ENCODE results near the gene NSUN3.

NSUN3 gene

DNA sequence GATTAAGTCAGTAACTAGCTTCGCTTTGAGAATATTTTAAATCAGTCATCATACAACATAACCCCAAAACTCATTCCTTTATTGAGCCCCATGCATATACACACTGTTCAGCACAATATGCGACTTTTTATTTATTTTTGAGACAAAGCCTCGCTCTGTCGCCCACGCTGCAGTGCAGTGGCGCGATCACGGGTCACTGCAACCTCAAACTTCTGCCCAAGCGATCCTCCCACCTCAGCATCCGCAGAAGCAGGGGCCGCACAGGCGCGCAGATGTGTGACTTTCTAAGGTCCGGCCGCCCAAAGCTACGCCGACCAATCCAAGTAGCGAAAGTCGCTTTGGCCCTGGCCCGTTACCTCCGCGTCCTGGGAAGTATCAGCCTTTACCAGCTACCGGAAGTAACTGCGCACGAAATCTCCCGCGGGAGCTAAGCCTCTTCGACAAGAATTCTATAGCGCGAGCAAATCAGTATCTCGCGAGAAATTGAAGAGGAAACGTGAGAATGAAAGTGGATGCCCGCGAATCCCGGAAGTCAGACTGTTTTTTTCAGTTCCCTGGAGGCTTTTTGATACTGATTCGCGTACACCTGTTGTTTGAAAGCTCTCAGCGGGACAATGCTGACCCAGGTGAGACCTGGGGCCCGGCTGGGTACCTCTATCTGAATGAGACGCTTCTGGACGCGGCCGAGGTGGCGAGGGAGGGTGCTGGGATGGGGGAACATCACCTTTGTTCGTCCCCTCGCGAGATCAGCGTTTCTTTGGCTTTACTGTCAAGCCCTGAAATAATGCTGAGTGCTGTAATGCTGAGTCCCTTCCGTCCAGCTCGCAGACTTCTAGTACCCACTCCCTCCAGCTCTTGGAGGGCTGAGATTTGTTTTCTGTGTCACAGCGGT, at the start of gene NSUN3, which contains the start of gene DHFR2:
Gene NSUN3 (plus strand): TSS at position 549 of the 892 bp plus-strand sequence. CDS start 66 bp downstream, at position 615.
Gene DHFR2 (minus strand): TSS at position 404 of the 892 bp plus-strand sequence. CDS start 1,405 bp downstream, outside the sequence.
- peaks cover 19 to 35% of the 10 kb centered on the region in 2 donors for H3K4me1 ChIP-seq (ENCODE audit: control insufficient read depth in 1 of 2, insufficient read depth in 2 of 2, low read length in 2 of 2)
- H3K4me3 ChIP-seq (ENCODE audit: low read depth in 1 of 2, low read length in 2 of 2) = peak within 1 kb of the TSS; percentile 89 to 98

DNA sequence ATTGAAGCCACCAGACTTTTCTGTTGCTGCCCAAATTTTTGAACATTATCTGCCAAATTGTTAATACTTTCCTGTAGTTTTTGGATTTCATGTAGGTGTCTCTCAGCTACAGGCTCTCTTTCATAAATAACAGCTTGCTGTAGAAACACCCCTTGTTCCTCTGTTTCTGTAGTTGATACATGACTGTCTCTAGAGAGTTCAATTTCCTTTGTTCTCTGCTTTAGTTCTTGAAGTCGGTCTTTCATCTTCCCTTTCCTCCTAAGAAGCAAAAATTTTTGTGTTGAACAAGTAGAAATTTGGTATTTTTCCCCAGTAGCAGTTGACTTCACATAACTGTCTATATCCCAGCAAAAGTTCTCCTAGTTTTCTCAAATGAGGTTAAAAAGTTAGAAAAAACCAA, 47.8 kb upstream of the NSUN3 start:
- Histone ChIP-seq H3K27me3 (ENCODE audit: control insufficient read depth in 1 of 2, insufficient read depth in 2 of 2, low read length in 2 of 2) (no peaks in the 10 kb centered on the region), H3K36me3 (ENCODE audit: control insufficient read depth in 1 of 2, insufficient read depth in 2 of 2, low read length in 2 of 2) (no peaks in the 10 kb centered on the region), H3K4me1 (ENCODE audit: control insufficient read depth in 1 of 2, insufficient read depth in 2 of 2, low read length in 2 of 2) (peaks cover 0 to 7% of the 10 kb centered on the region in 2 donors), H3K4me3 (ENCODE audit: low read depth in 1 of 2, low read length in 2 of 2) (no peak overlapping the region), H3K9me3 (ENCODE audit: control insufficient read depth in 1 of 2, low read length in 2 of 2) (no peaks in the 10 kb centered on the region), H3K9ac (ENCODE audit: low read depth in 1 of 2, low read length in 2 of 2) (no peak overlapping the region), H3K27ac (ENCODE audit: low read depth, low read length) (no peak overlapping the region)

More for the DNA sequence above, at the start of gene NSUN3, which contains the start of gene DHFR2:
- Histone ChIP-seq H3K27ac (ENCODE audit: low read depth, low read length) (peak within 1 kb of the TSS; percentile 91), H3K36me3 (ENCODE audit: control insufficient read depth in 1 of 2, insufficient read depth in 2 of 2, low read length in 2 of 2) (peaks cover 7 to 17% of the 10 kb centered on the region in 2 donors), H3K9me3 (ENCODE audit: control insufficient read depth in 1 of 2, low read length in 2 of 2) (no peaks in the 10 kb centered on the region), H3K27me3 (ENCODE audit: control insufficient read depth in 1 of 2, insufficient read depth in 2 of 2, low read length in 2 of 2) (no peaks in the 10 kb centered on the region), H3K9ac (ENCODE audit: low read depth in 1 of 2, low read length in 2 of 2) (peak within 1 kb of the TSS; percentile 84)

DNA sequence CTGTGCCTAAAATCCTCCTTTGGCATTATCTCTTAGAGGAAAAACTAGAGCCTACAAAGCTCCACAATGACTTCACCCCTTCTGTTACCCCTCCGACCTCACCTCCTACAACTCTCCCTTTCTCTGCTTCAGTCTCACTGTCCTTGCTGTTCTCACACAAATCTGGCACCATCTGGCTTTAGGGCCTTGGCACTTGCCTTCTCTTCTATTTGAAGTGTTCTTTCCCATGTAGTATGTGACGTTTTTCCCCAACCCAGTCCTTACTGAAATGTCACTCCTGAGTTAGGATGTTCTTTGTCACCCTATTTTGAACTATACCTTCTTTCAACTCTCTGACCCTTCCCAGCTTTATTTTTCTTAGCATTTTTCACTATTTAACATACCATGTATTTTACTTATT, 43.2 kb upstream of the NSUN3 start:
- Histone ChIP-seq H3K9me3 (ENCODE audit: control insufficient read depth in 1 of 2, low read length in 2 of 2) (no peaks in the 10 kb centered on the region), H3K4me3 (ENCODE audit: low read depth in 1 of 2, low read length in 2 of 2) (no peak overlapping the region), H3K27ac (ENCODE audit: low read depth, low read length) (no peak overlapping the region), H3K36me3 (ENCODE audit: control insufficient read depth in 1 of 2, insufficient read depth in 2 of 2, low read length in 2 of 2) (no peaks in the 10 kb centered on the region), H3K27me3 (ENCODE audit: control insufficient read depth in 1 of 2, insufficient read depth in 2 of 2, low read length in 2 of 2) (no peaks in the 10 kb centered on the region), H3K9ac (ENCODE audit: low read depth in 1 of 2, low read length in 2 of 2) (no peak overlapping the region), H3K4me1 (ENCODE audit: control insufficient read depth in 1 of 2, insufficient read depth in 2 of 2, low read length in 2 of 2) (peaks cover 0 to 8% of the 10 kb centered on the region in 2 donors)

- Histone ChIP-seq H3K9me3 (ENCODE audit: control insufficient read depth in 1 of 2, low read length in 2 of 2) (no peaks in the 10 kb centered on the region), H3K9ac (ENCODE audit: low read depth in 1 of 2, low read length in 2 of 2) (no peak overlapping the region), H3K4me3 (ENCODE audit: low read depth in 1 of 2, low read length in 2 of 2) (no peak overlapping the region), H3K27ac (ENCODE audit: low read depth, low read length) (no peak overlapping the region), H3K27me3 (ENCODE audit: control insufficient read depth in 1 of 2, insufficient read depth in 2 of 2, low read length in 2 of 2) (no peaks in the 10 kb centered on the region), H3K4me1 (ENCODE audit: control insufficient read depth in 1 of 2, insufficient read depth in 2 of 2, low read length in 2 of 2) (peaks cover 0 to 8% of the 10 kb centered on the region in 2 donors), H3K36me3 (ENCODE audit: control insufficient read depth in 1 of 2, insufficient read depth in 2 of 2, low read length in 2 of 2) (no peaks in the 10 kb centered on the region)
Observed at GRCh38 chr3:94020293-94020692, 42.6 kb upstream of the NSUN3 start.

- H3K4me1 ChIP-seq (ENCODE audit: control insufficient read depth in 1 of 2, insufficient read depth in 2 of 2, low read length in 2 of 2) = peaks cover 0 to 8% of the 10 kb centered on the region in 2 donors
- H3K9ac ChIP-seq (ENCODE audit: low read depth in 1 of 2, low read length in 2 of 2) = no peak overlapping the region
- H3K27ac ChIP-seq (ENCODE audit: low read depth, low read length) = no peak overlapping the region
- no peaks in the 10 kb centered on the region for H3K9me3 ChIP-seq (ENCODE audit: control insufficient read depth in 1 of 2, low read length in 2 of 2)
- no peaks in the 10 kb centered on the region for H3K36me3 ChIP-seq (ENCODE audit: control insufficient read depth in 1 of 2, insufficient read depth in 2 of 2, low read length in 2 of 2)
- peak overlapping the region in 1 of 2 donors; percentile 13 for H3K4me3 ChIP-seq (ENCODE audit: low read depth in 1 of 2, low read length in 2 of 2)
- H3K27me3 ChIP-seq (ENCODE audit: control insufficient read depth in 1 of 2, insufficient read depth in 2 of 2, low read length in 2 of 2) = no peaks in the 10 kb centered on the region
Observed at GRCh38 chr3:94024385-94024784, 38.5 kb upstream of the NSUN3 start.

- Histone ChIP-seq H3K36me3 (ENCODE audit: control insufficient read depth in 1 of 2, insufficient read depth in 2 of 2, low read length in 2 of 2) (no peaks in the 10 kb centered on the region), H3K9me3 (ENCODE audit: control insufficient read depth in 1 of 2, low read length in 2 of 2) (no peaks in the 10 kb centered on the region), H3K4me1 (ENCODE audit: control insufficient read depth in 1 of 2, insufficient read depth in 2 of 2, low read length in 2 of 2) (no peaks in the 10 kb centered on the region), H3K27me3 (ENCODE audit: control insufficient read depth in 1 of 2, insufficient read depth in 2 of 2, low read length in 2 of 2) (no peaks in the 10 kb centered on the region), H3K4me3 (ENCODE audit: low read depth in 1 of 2, low read length in 2 of 2) (peak overlapping the region; percentile 30 to 46), H3K27ac (ENCODE audit: low read depth, low read length) (peak overlapping the region; percentile 50), H3K9ac (ENCODE audit: low read depth in 1 of 2, low read length in 2 of 2) (peak overlapping the region in 1 of 2 donors; percentile 12)
Observed at GRCh38 chr3:94026623-94027022, 36.2 kb upstream of the NSUN3 start.

DNA sequence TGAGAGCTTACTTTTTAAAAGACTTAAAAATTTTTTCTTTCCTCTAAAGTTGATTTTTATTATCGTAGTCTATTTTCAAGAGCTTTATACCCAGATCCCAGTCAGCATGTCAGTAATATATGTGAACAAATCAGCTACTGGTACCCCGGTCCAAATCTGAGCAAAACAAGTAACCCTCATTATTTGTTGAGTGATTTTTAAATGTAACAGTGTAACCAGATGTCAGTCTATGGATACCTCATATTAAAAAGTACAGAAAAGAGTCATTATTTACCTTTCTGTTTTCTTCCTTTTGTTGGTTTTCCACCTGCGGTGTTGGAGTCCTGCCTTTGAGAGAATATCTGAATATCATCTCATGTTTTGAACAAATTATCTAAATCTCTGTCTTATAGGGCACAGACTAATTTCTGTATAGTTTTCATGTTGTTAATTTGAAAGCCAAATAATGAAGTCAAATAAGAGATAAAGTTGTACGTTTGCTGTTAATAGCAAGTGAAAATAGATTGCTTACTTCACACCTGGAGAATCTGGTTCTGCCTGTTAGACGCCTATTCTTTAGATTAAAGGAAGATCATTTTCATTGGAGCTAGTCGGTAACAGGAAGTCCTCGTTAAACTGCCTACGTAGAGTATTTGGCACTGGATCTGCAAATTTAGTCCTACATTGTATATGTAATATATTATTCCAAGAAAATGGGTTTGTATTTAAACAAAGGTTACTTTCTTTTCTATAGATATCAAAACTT, 34.6 kb upstream of the NSUN3 start, which contains the start of gene STX19:
Gene STX19 (minus strand): TSS at position 505 of the 745 bp plus-strand sequence. CDS start 13,328 bp downstream, outside the sequence.
- Histone ChIP-seq H3K4me1 (ENCODE audit: control insufficient read depth in 1 of 2, insufficient read depth in 2 of 2, low read length in 2 of 2) (no peaks in the 10 kb centered on the region), H3K9me3 (ENCODE audit: control insufficient read depth in 1 of 2, low read length in 2 of 2) (no peaks in the 10 kb centered on the region), H3K4me3 (ENCODE audit: low read depth in 1 of 2, low read length in 2 of 2) (peak within 1 kb of the TSS; percentile 50 to 71), H3K27ac (ENCODE audit: low read depth, low read length) (no peak within 1 kb of the TSS), H3K36me3 (ENCODE audit: control insufficient read depth in 1 of 2, insufficient read depth in 2 of 2, low read length in 2 of 2) (no peaks in the 10 kb centered on the region), H3K27me3 (ENCODE audit: control insufficient read depth in 1 of 2, insufficient read depth in 2 of 2, low read length in 2 of 2) (no peaks in the 10 kb centered on the region), H3K9ac (ENCODE audit: low read depth in 1 of 2, low read length in 2 of 2) (peak within 1 kb of the TSS; percentile 50 to 55)

GRCh38 chr3:94036909-94037507, 25.9 kb upstream of the NSUN3 start:
- H3K4me3 ChIP-seq (ENCODE audit: low read depth in 1 of 2, low read length in 2 of 2) = no peak overlapping the region
- H3K9me3 ChIP-seq (ENCODE audit: control insufficient read depth in 1 of 2, low read length in 2 of 2) = no peaks in the 10 kb centered on the region
- H3K36me3 ChIP-seq (ENCODE audit: control insufficient read depth in 1 of 2, insufficient read depth in 2 of 2, low read length in 2 of 2) = no peaks in the 10 kb centered on the region
- H3K4me1 ChIP-seq (ENCODE audit: control insufficient read depth in 1 of 2, insufficient read depth in 2 of 2, low read length in 2 of 2) = no peaks in the 10 kb centered on the region
- H3K27ac ChIP-seq (ENCODE audit: low read depth, low read length) = no peak overlapping the region
- no peak overlapping the region for H3K9ac ChIP-seq (ENCODE audit: low read depth in 1 of 2, low read length in 2 of 2)
- H3K27me3 ChIP-seq (ENCODE audit: control insufficient read depth in 1 of 2, insufficient read depth in 2 of 2, low read length in 2 of 2) = no peaks in the 10 kb centered on the region

DNA sequence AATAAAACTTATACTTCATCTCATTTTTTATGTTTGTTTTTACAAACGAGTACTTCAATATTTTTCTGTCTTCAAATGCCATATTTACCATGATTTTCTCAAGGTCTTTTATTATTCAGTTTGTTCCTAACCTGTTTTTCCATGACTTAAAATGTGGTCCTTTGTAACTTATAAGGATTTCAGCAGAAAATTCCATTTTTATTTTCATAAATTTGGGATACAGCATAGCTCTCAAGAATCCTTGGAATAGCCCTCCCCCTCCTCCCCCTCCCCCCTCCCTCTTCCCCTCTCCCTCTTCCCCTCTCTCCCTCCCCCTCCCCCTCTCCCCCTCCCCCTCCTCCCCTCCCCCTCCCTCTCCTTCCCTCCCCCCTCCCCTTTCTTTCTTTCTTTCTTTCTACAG, 19.6 kb upstream of the NSUN3 start:
- Histone ChIP-seq H3K9ac (ENCODE audit: low read depth in 1 of 2, low read length in 2 of 2) (no peak overlapping the region), H3K4me1 (ENCODE audit: control insufficient read depth in 1 of 2, insufficient read depth in 2 of 2, low read length in 2 of 2) (no peaks in the 10 kb centered on the region), H3K27ac (ENCODE audit: low read depth, low read length) (no peak overlapping the region), H3K9me3 (ENCODE audit: control insufficient read depth in 1 of 2, low read length in 2 of 2) (no peaks in the 10 kb centered on the region), H3K36me3 (ENCODE audit: control insufficient read depth in 1 of 2, insufficient read depth in 2 of 2, low read length in 2 of 2) (no peaks in the 10 kb centered on the region), H3K27me3 (ENCODE audit: control insufficient read depth in 1 of 2, insufficient read depth in 2 of 2, low read length in 2 of 2) (no peaks in the 10 kb centered on the region), H3K4me3 (ENCODE audit: low read depth in 1 of 2, low read length in 2 of 2) (no peak overlapping the region)
